A549 (cell line): ENCODE measurements around the gene RERE. TPM values are rescaled to one million over a fixed set of nuclear protein-coding genes. Genes with fewer than 3 reads are reported as not detected.
A peak's percentile ranks its signal among the peaks of the same experiment; 100 is the strongest.

ENCODE experiments used
- ATAC-seq, 2 experiments: fragments of 200-7000 bp in 1 of 2; fragments of >200 bp in 1 of 2; cut with Nextera tagmentation in 1 of 2; cut with Tn5 transposase in 1 of 2; 3 replicates each; pipeline versions ENCODE4 v1.8.0 to v1.9.1; 2018 to 2020; ENCODE audit warnings: mild to moderate bottlenecking in 1 of 2, moderate library complexity in 1 of 2
- CTCF ChIA-PET: fragments of 300-600 bp; sonication (Branson Sonifier 250); formaldehyde crosslinking; extraction: SDS; loops from one replicate; lab custom pipeline; 2021; ENCODE audit warnings: antibody characterized with exemption, inconsistent platforms; lab: Yijun Ruan, JAX
- POLR2A ChIA-PET: fragments of 350-600 bp; formaldehyde crosslinking; extraction: SDS; loops from one replicate; lab custom pipeline; 2021; ENCODE audit warnings: antibody characterized with exemption, inconsistent platforms; lab: Yijun Ruan, JAX
- DNase-seq, 2 experiments: peaks; one replicate each; pipeline versions ENCODE4 v3.0.0 to v3.0.0-alpha.2; 2011 to 2016; ENCODE audit warnings: low read depth in 1 of 2, low spot score in 1 of 2
- FAIRE-seq: peaks from 2 replicates; lab custom pipeline; 2011; peaks lifted over from hg19 to GRCh38; lab: Jason Lieb, UNC
- H3K27ac ChIP-seq, 2 experiments: fragments of >200 bp; sonication (Bioruptor Twin); formaldehyde crosslinking; 3 replicates each; pipeline ENCODE4 v1.5.1; 2016 to 2017
- H3K4me1 ChIP-seq: fragments of >200 bp; sonication (Bioruptor Twin); formaldehyde crosslinking; 3 replicates; pipeline ENCODE4 v1.6.1; 2016
- H3K4me2 ChIP-seq: fragments of >200 bp; sonication (Bioruptor Twin); formaldehyde crosslinking; 3 replicates; pipeline ENCODE4 v1.6.1; 2016
- H3K4me3 ChIP-seq: fragments of >200 bp; sonication (Bioruptor Twin); formaldehyde crosslinking; 3 replicates; pipeline ENCODE4 v1.5.1; 2016
- H3K9me3 ChIP-seq: fragments of >200 bp; sonication (Bioruptor Twin); formaldehyde crosslinking; 3 replicates; pipeline ENCODE4 v1.6.1; 2016
- BCL3 ChIP-seq: fragments of >200 bp; sonication (Bioruptor Twin); formaldehyde crosslinking; IDR thresholded peaks from 3 replicates; pipeline ENCODE4 v1.6.1; 2016
- CBX2 ChIP-seq: fragments of 200-600 bp; sonication (generic); IDR thresholded peaks from 2 replicates; pipeline ENCODE4 v1.6.1; 2016; ENCODE audit warnings: low read depth, mild to moderate bottlenecking, borderline replicate concordance
- CHD2 ChIP-seq: fragments of 150-350 bp; IDR thresholded peaks from 2 replicates; pipeline ENCODE4 v1.6.1; 2014; ENCODE audit warnings: low read length; ENCODE audit not compliant: partially characterized antibody
- CTCF ChIP-seq: fragments of >200 bp; sonication (Bioruptor Twin); formaldehyde crosslinking; IDR thresholded peaks from 3 replicates; pipeline ENCODE4 v1.5.1; 2016
- EHMT2 ChIP-seq: fragments of 200-600 bp; sonication (generic); IDR thresholded peaks from 2 replicates; pipeline ENCODE4 v1.6.1; 2016; ENCODE audit warnings: antibody characterized with exemption, low read depth, mild to moderate bottlenecking, moderate library complexity
- ELK1 ChIP-seq: fragments of 150-350 bp; IDR thresholded peaks from 2 replicates; pipeline ENCODE4 v1.6.1; 2014; ENCODE audit warnings: low read depth, mild to moderate bottlenecking, low read length
- ESRRA ChIP-seq: fragments of 150-350 bp; IDR thresholded peaks from 2 replicates; pipeline ENCODE4 v1.6.1; 2014; ENCODE audit warnings: mild to moderate bottlenecking, low read length, borderline replicate concordance
- HDAC2 ChIP-seq: fragments of 200-600 bp; sonication (generic); IDR thresholded peaks from 2 replicates; pipeline ENCODE4 v1.6.1; 2016
- HES2 ChIP-seq: fragments of >200 bp; sonication (Bioruptor Twin); formaldehyde crosslinking; IDR thresholded peaks from 2 replicates; pipeline ENCODE4 v1.6.1; 2016
- HOXA7 ChIP-seq: fragments of 250-450 bp; sonication (Bioruptor Pico); IDR thresholded peaks from 2 replicates; pipeline ENCODE4 v1.5.0; 2020; ENCODE audit warnings: mild to moderate bottlenecking, moderate library complexity
- HOXB13 ChIP-seq: fragments of 250-450 bp; sonication (Bioruptor Pico); IDR thresholded peaks from 2 replicates; pipeline ENCODE4 v1.5.0; 2020; ENCODE audit warnings: low read depth, mild to moderate bottlenecking, moderate library complexity
- NFE2L2 ChIP-seq: fragments of 150-350 bp; conservative IDR thresholded peaks from 2 replicates; pipeline ENCODE4 v1.6.1; 2014; ENCODE audit warnings: low read length
- POLR2A ChIP-seq: IDR thresholded peaks from 2 replicates; pipeline ENCODE4 v1.6.1; 2012; ENCODE audit warnings: mild to moderate bottlenecking, low read length
- POLR2AphosphoS2 ChIP-seq: conservative IDR thresholded peaks from 2 replicates; pipeline ENCODE4 v1.6.1; 2012; ENCODE audit warnings: low read length, improper control_type of control experiment, inconsistent platforms
- RCOR1 ChIP-seq: fragments of 150-350 bp; IDR thresholded peaks from 2 replicates; pipeline ENCODE4 v1.6.1; 2014; ENCODE audit warnings: antibody characterized with exemption, low read length, low read depth
- REST ChIP-seq: fragments of 200-600 bp; sonication (generic); IDR thresholded peaks from 2 replicates; pipeline ENCODE4 v1.6.1; 2016; ENCODE audit warnings: antibody characterized with exemption, mild to moderate bottlenecking, moderate library complexity
- TP53 ChIP-seq: fragments of 250-450 bp; sonication (Bioruptor Pico); IDR thresholded peaks from 2 replicates; pipeline ENCODE4 v1.5.0; 2021; ENCODE audit warnings: mild to moderate bottlenecking, moderate library complexity
- ZC3H11A ChIP-seq: fragments of 450-650 bp; IDR thresholded peaks from 2 replicates; pipeline ENCODE4 v1.6.1; 2014; ENCODE audit warnings: antibody characterized with exemption, mild to moderate bottlenecking
- ZNF302 ChIP-seq: fragments of 250-450 bp; sonication (Bioruptor Pico); IDR thresholded peaks from 2 replicates; pipeline ENCODE4 v1.9.0; 2021; ENCODE audit warnings: inconsistent platforms, mild to moderate bottlenecking, moderate library complexity
- WGBS: methylation state at CpG from one replicate; pipeline ENCODE4 v1.1.6; 2017; ENCODE audit errors: missing lambda C conversion rate; 5-methylcytosine and 5-hydroxymethylcytosine counted together
- polyA plus RNA-seq, 4 experiments: library from polyadenylated mRNA; depleted of rRNA in 3 of 4; stranded (reverse); fragments of >200 nt; fragmentation: RNase III in 1 of 4; extraction: RNeasy Plus Mini Kit Qiagen cat#74134 plus additional on column Dnase treatment in 1 of 4; gene quantifications; 2 replicates in 3 of 4; 3 replicates in 1 of 4; pipeline ENCODE4 v1.2.3, GENCODE V29; 2011 to 2017

Gene RERE
- polyA plus RNA-seq, 2 of the 4 experiments (the other 2 are of a cell fraction): 12.6 to 28.6 TPM

- Histone ChIP-seq H3K4me2 (no peak overlapping the region), H3K4me3 (no peak overlapping the region), H3K27ac (no peak overlapping the region), H3K9me3 (no peaks in the 10 kb centered on the region), H3K4me1 (no peaks in the 10 kb centered on the region)
- WGBS: 91% methylated on average over 11 of the region's 26 CpGs
- DNase-seq (no peak), FAIRE-seq (no peak), ATAC-seq (peak in 1 of 2 experiments; percentile 23; a peak in 2 of 6 replicates)
- ChIA-PET CTCF (interaction anchor here (1.1 to 2.5 kb wide), 4 partner anchors 9 to 490 kb away, joined by 3 to 8 read pairs (median 4); no protein-coding TSS in a partner anchor), POLR2A (no interaction called here)
- TF ChIP-seq CBX2 (no peak), EHMT2 (no peak), BCL3 (no peak), REST (no peak), ELK1 (no peak), POLR2AphosphoS2 (no peak), ZNF302 (CRISPR knock-in tag) (no peak)
These were observed 458.4 kb downstream of the RERE start for GRCh38 chr1:8358897-8359616.

GRCh38 chr1:8358241-8358896, 459.1 kb downstream of the RERE start:
- Histone ChIP-seq H3K27ac (no peak overlapping the region), H3K4me2 (no peak overlapping the region), H3K9me3 (no peaks in the 10 kb centered on the region), H3K4me3 (no peak overlapping the region), H3K4me1 (no peaks in the 10 kb centered on the region)
- FAIRE-seq: no peak
- TF ChIP-seq ESRRA (no peak), CHD2 (no peak), ZNF302 (CRISPR knock-in tag) (no peak)
- 93% methylated on average over 43 of the region's 46 CpGs for WGBS
- ChIA-PET CTCF (interaction anchor here (1.0 to 2.5 kb wide), 7 partner anchors 8 to 490 kb away, joined by 3 to 8 read pairs (median 4); no protein-coding TSS in a partner anchor), POLR2A (no interaction called here)
- no peak for ATAC-seq
- DNase-seq: no peak

- ChIA-PET CTCF (interaction anchor here (0.6 to 2.5 kb wide), 6 partner anchors 8 to 1083 kb away, joined by 3 to 8 read pairs (median 4); no protein-coding TSS in a partner anchor), POLR2A (no interaction called here)
- Histone ChIP-seq H3K4me2 (no peak overlapping the region), H3K27ac (no peak overlapping the region), H3K4me3 (no peak overlapping the region), H3K4me1 (no peaks in the 10 kb centered on the region), H3K9me3 (no peaks in the 10 kb centered on the region)
- DNase-seq (no peak), ATAC-seq (peak in 1 of 2 experiments; percentile 14; a peak in 1 of 6 replicates), FAIRE-seq (no peak)
- 74% methylated on average over 4 of the region's 14 CpGs for WGBS
- TF ChIP-seq BCL3: no peak
- TF ChIP-seq ZC3H11A: no peak
- TF ChIP-seq RCOR1: no peak
- TF ChIP-seq HOXB13 (CRISPR knock-in tag): no peak
- TF ChIP-seq EHMT2: no peak
- TF ChIP-seq NFE2L2: no peak
- TF ChIP-seq POLR2AphosphoS2: no peak
- TF ChIP-seq POLR2A: no peak
- TF ChIP-seq HDAC2: no peak
- no peak for TF ChIP-seq HES2
- no peak for TF ChIP-seq TP53 (CRISPR knock-in tag)
- no peak for TF ChIP-seq HOXA7
- no peak for TF ChIP-seq CTCF
These were observed 459.9 kb downstream of the RERE start for GRCh38 chr1:8357329-8358101.
